Measurements from ENCODE around the gene DIAPH3.
A peak's percentile ranks its signal among the peaks of the same experiment; 100 is the strongest.

The DIAPH3 gene

GRCh38 chr13:59963827-59964226, 199.9 kb downstream of the DIAPH3 start:
- no peak for TF ChIP-seq CTCF (IDR thresholded peaks at IDR 0.05; ENCODE audit: low read depth, low read length)
- in situ Hi-C loops (cut with HindIII; ENCODE audit: low sequenced_read_pairs), result no loop called here
- no peak for DNase-seq (ENCODE audit: low read depth, low spot score)
- H3K4me3 ChIP-seq (ENCODE audit: low read depth, low read length), result no peak overlapping the region

GRCh38 chr13:59963383-59963782, 200.3 kb downstream of the DIAPH3 start:
- in situ Hi-C loops (cut with HindIII; ENCODE audit: low sequenced_read_pairs), result no loop called here
- no peak for TF ChIP-seq CTCF (IDR thresholded peaks at IDR 0.05; ENCODE audit: low read depth, low read length)
- no peak for DNase-seq (ENCODE audit: low read depth, low spot score)
- H3K4me3 ChIP-seq (ENCODE audit: low read depth, low read length), result no peak overlapping the region

- no peak for TF ChIP-seq CTCF (IDR thresholded peaks at IDR 0.05; ENCODE audit: low read depth, low read length)
- in situ Hi-C loops (cut with HindIII; ENCODE audit: low sequenced_read_pairs), result no loop called here
- no peak for DNase-seq (ENCODE audit: low read depth, low spot score)
- H3K4me3 ChIP-seq (ENCODE audit: low read depth, low read length), result no peak overlapping the region
These were observed 201.4 kb downstream of the DIAPH3 start for GRCh38 chr13:59962343-59962742.

- in situ Hi-C loops (cut with HindIII; ENCODE audit: low sequenced_read_pairs), result no loop called here
- no peak for DNase-seq (ENCODE audit: low read depth, low spot score)
- H3K4me3 ChIP-seq (ENCODE audit: low read depth, low read length), result no peak overlapping the region
- no peak for TF ChIP-seq CTCF (IDR thresholded peaks at IDR 0.05; ENCODE audit: low read depth, low read length)
These were observed 203.0 kb downstream of the DIAPH3 start for GRCh38 chr13:59960683-59961082.

- no peak for TF ChIP-seq CTCF (IDR thresholded peaks at IDR 0.05; ENCODE audit: low read depth, low read length)
- no peak overlapping the region for H3K4me3 ChIP-seq (ENCODE audit: low read depth, low read length)
- no peak for DNase-seq (ENCODE audit: low read depth, low spot score)
- in situ Hi-C loops (cut with HindIII; ENCODE audit: low sequenced_read_pairs), result no loop called here
These were observed 206.3 kb downstream of the DIAPH3 start for GRCh38 chr13:59957438-59957837.

GRCh38 chr13:59954601-59955000, 209.1 kb downstream of the DIAPH3 start:
- H3K4me3 ChIP-seq (ENCODE audit: low read depth, low read length), result no peak overlapping the region
- in situ Hi-C loops (cut with HindIII; ENCODE audit: low sequenced_read_pairs), result no loop called here
- no peak for TF ChIP-seq CTCF (IDR thresholded peaks at IDR 0.05; ENCODE audit: low read depth, low read length)
- no peak for DNase-seq (ENCODE audit: low read depth, low spot score)

GRCh38 chr13:59951011-59951410, 212.7 kb downstream of the DIAPH3 start:
- in situ Hi-C loops (cut with HindIII; ENCODE audit: low sequenced_read_pairs), result no loop called here
- H3K4me3 ChIP-seq (ENCODE audit: low read depth, low read length), result no peak overlapping the region
- TF ChIP-seq CTCF (IDR thresholded peaks at IDR 0.05; ENCODE audit: low read depth, low read length), result no peak
- peak; percentile 46 for DNase-seq (ENCODE audit: low read depth, low spot score)
